ENCODE measurements around the gene GPR31. TPM values are rescaled to one million over a fixed set of nuclear protein-coding genes. Genes with fewer than 3 reads are reported as not detected.

GPR31 gene
- total and polyA plus RNA-seq, 2 donors (not counting 3 experiments of a cell fraction or from before 2014, with no cell fraction given) = not detected

- CTCF ChIA-PET = interaction anchor here (1.6 kb wide), 1 partner anchor 13 kb away, joined by 4 read pairs; no protein-coding TSS in a partner anchor
- Histone ChIP-seq H4K20me1 (replicated peaks; ENCODE audit: control insufficient read depth, extremely low read depth, insufficient read depth, low read length) (no peaks in the 10 kb centered on the region), H3K36me3 (ENCODE audit: control insufficient read depth in 2 of 2, extremely low read depth in 1 of 2, insufficient read depth in 2 of 2, low read length in 2 of 2) (no peaks in the 10 kb centered on the region), H3K27me3 (ENCODE audit: control insufficient read depth in 2 of 2, insufficient read depth in 2 of 2, low read length in 2 of 2) (no peaks in the 10 kb centered on the region), H3K9me1 (replicated peaks; ENCODE audit: control insufficient read depth, extremely low read depth, insufficient read depth, low read length) (no peaks in the 10 kb centered on the region), H3K27ac (ENCODE audit: insufficient read depth, low read depth, low read length) (no peak overlapping the region), H3K4me3 (replicated peaks in 1 of 3; ENCODE audit: insufficient read depth in 1 of 3, low read depth in 1 of 3, low read length in 3 of 3) (no peak overlapping the region), H2AFZ (ENCODE audit: low read depth, low read length) (no peak overlapping the region), H3K79me2 (ENCODE audit: control insufficient read depth, insufficient read depth, low read length) (no peaks in the 10 kb centered on the region), H3K9ac (replicated peaks; ENCODE audit: extremely low read depth, insufficient read depth, low read length) (no peak overlapping the region), H3K4me1 (ENCODE audit: control insufficient read depth, extremely low read depth, insufficient read depth, low read length) (no peaks in the 10 kb centered on the region), H3K4me2 (ENCODE audit: insufficient read depth, low read length) (no peak overlapping the region), H3K9me3 (replicated peaks; ENCODE audit: control insufficient read depth, insufficient read depth, low read length) (no peaks in the 10 kb centered on the region)
- DNase-seq (ENCODE audit: low read depth, low spot score) = no peak
- dilution Hi-C loops (cut with MboI; ENCODE audit: extremely low pct_ligation_motif_present, low sequenced_read_pairs) (no loop called here), intact Hi-C loops (cut with micrococcal nuclease) (no loop called here)
- TF ChIP-seq FOS (IDR thresholded peaks at IDR 0.05; ENCODE audit: borderline replicate concordance, insufficient read depth, low read length) (no peak), POLR2AphosphoS5 (IDR thresholded peaks at IDR 0.05; ENCODE audit: insufficient read depth, low read depth, low read length) (no peak), POLR2A (IDR thresholded peaks at IDR 0.05; ENCODE audit: low read depth, low read length) (no peak), GATA2 (IDR thresholded peaks at IDR 0.05; ENCODE audit: insufficient read depth, insufficient read length, low read depth, low read length) (no peak), JUN (IDR thresholded peaks at IDR 0.05; ENCODE audit: borderline replicate concordance, insufficient read depth, insufficient read length, low read depth) (no peak), CTCF (IDR thresholded peaks at IDR 0.05; ENCODE audit: extremely low read depth in 1 of 2, insufficient read depth in 1 of 2, low read depth in 1 of 2, low read length in 2 of 2) (no peak), MAX (IDR thresholded peaks at IDR 0.05; ENCODE audit: insufficient read depth, insufficient read length) (no peak), MYC (IDR thresholded peaks at IDR 0.05; ENCODE audit: low read depth, low read length) (no peak), EZH2 (IDR thresholded peaks at IDR 0.05; ENCODE audit: borderline replicate concordance, low read depth, low read length, severe bottlenecking) (no peak)
- FAIRE-seq = no peak
- POLR2A ChIA-PET = no interaction called here
- BruUV-seq (replicated peaks) = no TSS peak
Measured at GRCh38 chr6:167129159-167129558, 28.6 kb downstream of the GPR31 start.
